GM18511 (cell line): ENCODE measurements around the gene ZWILCH.
"Not testable (repeated sequence)": the region's sequence is repeated elsewhere in the genome, so short reads cannot be mapped to it uniquely, and the experiment has no call there.

Experiments
- ATAC-seq: cut with Tn5 transposase; IDR thresholded peaks from one replicate; pipeline ENCODE4 v1.9.1; 2021; ENCODE audit warnings: mild to moderate bottlenecking, moderate library complexity; ENCODE audit not compliant: unreplicated experiment

Gene ZWILCH

GRCh38 chr15:66504563-66505429, at the start of gene ZWILCH, which contains the start of gene RPL4:
Gene ZWILCH, plus strand, starts transcription at chr15:66505326. Its CDS starts 13 bp downstream, at chr15:66505339.
Gene RPL4, minus strand, starts transcription at chr15:66504855. Its CDS starts 65 bp downstream, at chr15:66504790.
- peak; percentile 83 for ATAC-seq

GRCh38 chr15:66456211-66456610, 48.9 kb upstream of the ZWILCH start:
- ATAC-seq = no peak

- ATAC-seq = no peak
Observed at GRCh38 chr15:66459818-66460615, 45.1 kb upstream of the ZWILCH start.

- not testable (repeated sequence) for ATAC-seq
Observed at GRCh38 chr15:66461294-66461693, 43.8 kb upstream of the ZWILCH start.

GRCh38 chr15:66461917-66462316, 43.2 kb upstream of the ZWILCH start:
- ATAC-seq = no peak

GRCh38 chr15:66462627-66463026, 42.5 kb upstream of the ZWILCH start:
- no peak for ATAC-seq

GRCh38 chr15:66465294-66465693, 39.8 kb upstream of the ZWILCH start:
- ATAC-seq = not testable (repeated sequence)

GRCh38 chr15:66467162-66468040, 37.7 kb upstream of the ZWILCH start:
- not testable (repeated sequence) for ATAC-seq

- not testable (repeated sequence) for ATAC-seq
Observed at GRCh38 chr15:66470825-66471224, 34.3 kb upstream of the ZWILCH start.

- ATAC-seq = peak; percentile 93
Observed at GRCh38 chr15:66472176-66472999, 32.7 kb upstream of the ZWILCH start.

GRCh38 chr15:66474135-66474534, 31.0 kb upstream of the ZWILCH start:
- ATAC-seq = no peak

- no peak for ATAC-seq
Observed at GRCh38 chr15:66474963-66475362, 30.2 kb upstream of the ZWILCH start.

GRCh38 chr15:66476535-66476934, 28.6 kb upstream of the ZWILCH start:
- ATAC-seq = no peak

- ATAC-seq = no peak
Observed at GRCh38 chr15:66477011-66477410, 28.1 kb upstream of the ZWILCH start.

- no peak for ATAC-seq
Observed at GRCh38 chr15:66480267-66480666, 24.9 kb upstream of the ZWILCH start.

GRCh38 chr15:66481107-66481856, 23.8 kb upstream of the ZWILCH start:
- no peak for ATAC-seq

GRCh38 chr15:66482539-66482938, 22.6 kb upstream of the ZWILCH start:
- ATAC-seq = no peak

- ATAC-seq = no peak
Observed at GRCh38 chr15:66483131-66483566, 22.0 kb upstream of the ZWILCH start.

GRCh38 chr15:66484539-66485112, 20.5 kb upstream of the ZWILCH start:
- ATAC-seq = no peak
